LNCAP (cell line): ENCODE measurements around the gene CDC42EP2.

Experiments used
- TF ChIP-seq, protein P1 (sequence below): fragments of 450-650 bp; IDR thresholded peaks from 2 replicates; pipeline ENCODE4 v1.5.1; 2017; ENCODE audit warnings: mild to moderate bottlenecking

Gene CDC42EP2

DNA sequence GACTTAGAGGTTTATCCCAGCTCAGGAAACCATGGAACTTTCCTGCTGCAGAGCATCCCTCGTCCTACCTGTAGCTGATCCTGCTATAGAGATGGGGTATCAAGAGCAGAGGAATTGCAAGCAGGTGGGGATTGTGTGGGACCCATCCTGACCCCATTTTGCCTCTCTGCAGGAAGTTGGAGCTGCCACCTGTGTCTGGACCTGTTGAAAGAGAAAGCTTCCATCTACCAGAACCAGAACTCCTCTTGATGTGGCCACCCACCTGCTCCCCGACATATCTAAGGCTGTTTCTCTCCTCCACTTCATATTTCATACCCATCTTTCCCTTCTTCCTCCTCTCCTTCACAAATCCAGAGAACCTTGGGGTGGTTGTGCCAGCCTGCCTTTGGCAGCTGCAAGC is 36.8 kb downstream of the CDC42EP2 start:
- TF ChIP-seq, protein P1, sequence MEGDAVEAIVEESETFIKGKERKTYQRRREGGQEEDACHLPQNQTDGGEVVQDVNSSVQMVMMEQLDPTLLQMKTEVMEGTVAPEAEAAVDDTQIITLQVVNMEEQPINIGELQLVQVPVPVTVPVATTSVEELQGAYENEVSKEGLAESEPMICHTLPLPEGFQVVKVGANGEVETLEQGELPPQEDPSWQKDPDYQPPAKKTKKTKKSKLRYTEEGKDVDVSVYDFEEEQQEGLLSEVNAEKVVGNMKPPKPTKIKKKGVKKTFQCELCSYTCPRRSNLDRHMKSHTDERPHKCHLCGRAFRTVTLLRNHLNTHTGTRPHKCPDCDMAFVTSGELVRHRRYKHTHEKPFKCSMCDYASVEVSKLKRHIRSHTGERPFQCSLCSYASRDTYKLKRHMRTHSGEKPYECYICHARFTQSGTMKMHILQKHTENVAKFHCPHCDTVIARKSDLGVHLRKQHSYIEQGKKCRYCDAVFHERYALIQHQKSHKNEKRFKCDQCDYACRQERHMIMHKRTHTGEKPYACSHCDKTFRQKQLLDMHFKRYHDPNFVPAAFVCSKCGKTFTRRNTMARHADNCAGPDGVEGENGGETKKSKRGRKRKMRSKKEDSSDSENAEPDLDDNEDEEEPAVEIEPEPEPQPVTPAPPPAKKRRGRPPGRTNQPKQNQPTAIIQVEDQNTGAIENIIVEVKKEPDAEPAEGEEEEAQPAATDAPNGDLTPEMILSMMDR = no peak

DNA sequence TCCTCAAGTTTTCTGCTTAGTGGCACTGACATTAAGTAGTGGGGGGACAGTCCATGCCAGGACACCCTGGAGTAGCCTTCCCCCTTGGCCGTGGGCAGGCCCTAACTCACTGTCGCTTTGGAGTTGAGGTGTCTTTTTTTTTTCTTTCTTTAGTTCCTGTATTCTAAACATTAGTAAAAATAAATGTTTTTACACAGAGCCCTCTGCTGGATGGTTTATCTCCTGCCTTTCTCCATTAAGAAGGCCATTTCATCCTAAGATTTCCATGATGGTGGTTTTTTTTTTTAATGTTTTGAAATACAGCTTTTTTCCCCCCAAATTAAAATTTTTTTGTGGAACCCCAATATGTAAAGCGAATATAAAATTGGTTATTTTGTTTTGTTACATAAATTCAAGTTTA is 38.1 kb downstream of the CDC42EP2 start:
- TF ChIP-seq, protein P1 = peak; percentile 52

DNA sequence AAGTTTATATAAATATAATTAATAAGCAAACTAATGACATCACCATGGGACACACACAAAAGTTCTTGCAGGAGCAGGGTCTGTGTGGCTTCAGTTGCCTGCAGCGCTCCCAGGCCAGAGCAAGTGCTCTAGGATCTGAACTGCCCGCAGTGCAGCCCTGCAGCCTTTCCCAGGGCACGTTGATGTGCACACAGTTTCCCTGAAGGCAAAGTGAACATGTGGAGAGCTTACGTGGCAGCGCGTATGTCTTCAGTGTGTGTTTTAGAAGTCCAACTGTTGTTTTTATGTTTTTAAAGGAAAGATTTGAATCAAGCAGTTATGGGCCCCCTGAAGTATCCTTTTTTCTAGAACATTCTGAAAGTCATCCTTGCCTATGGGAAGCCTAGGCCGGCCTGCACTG is 38.7 kb downstream of the CDC42EP2 start:
- TF ChIP-seq, protein P1 = no peak

DNA sequence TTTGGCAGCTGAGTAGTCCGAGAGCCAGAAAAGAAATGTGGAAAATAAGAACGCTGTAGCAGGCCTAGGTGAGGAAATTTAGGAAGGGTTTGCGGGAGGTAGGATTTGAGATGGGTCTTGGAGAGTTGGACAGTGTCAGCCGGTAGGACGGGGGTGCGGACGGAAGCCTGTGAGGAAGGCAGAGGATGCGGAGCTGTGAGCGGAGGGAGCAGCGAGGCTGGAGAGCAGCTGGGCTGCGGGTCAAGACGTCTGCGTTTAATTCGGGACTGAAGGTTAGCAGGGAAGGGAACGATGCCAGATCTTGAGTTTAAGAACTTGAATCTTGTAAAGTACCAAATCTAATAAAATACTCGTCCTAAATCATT is 39.2 kb downstream of the CDC42EP2 start:
- TF ChIP-seq, protein P1 = no peak

DNA sequence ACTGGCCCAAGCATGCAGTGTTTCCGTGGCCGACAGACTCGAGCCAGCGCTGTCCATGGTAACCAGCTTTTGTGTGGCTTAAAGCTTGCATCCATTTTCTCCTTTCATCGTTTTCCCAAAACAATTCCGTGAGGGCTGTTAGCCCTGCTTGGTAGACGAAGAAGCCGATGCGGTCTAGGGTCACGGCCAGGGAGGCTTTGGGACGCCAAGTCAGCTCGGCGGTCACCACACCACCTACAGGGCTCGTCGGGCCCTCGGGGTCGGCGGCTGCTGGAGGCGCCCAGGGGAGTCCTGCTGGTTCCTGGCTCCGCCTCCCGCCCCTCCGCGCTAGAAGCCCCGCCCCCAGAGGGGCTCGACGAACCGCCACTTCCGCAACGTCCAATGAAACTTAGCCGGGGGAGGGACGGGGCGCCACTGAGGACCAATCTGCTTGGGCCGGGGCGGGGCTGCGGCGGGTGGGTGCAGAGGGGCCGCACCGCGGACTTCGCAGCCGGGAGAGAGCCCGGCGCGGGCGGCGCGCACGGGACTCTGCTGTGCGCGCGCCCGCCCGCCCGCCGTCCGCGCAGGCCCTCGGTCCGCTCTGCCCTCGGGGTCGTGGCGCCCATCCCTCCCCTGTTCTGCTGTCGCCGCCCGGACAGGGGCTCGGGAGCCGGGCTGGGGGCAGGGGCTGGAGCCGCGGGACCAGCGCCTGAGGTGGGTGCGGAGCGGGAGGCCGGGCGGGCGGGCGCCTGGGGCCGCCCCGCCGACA is 39.8 kb downstream of the CDC42EP2 start, which contains the start of gene TIGD3:
TSS of gene TIGD3 (plus strand) at position 487 of the 748 bp plus-strand sequence. CDS start 1,058 bp downstream, outside the sequence.
- TF ChIP-seq, protein P1 = no peak

DNA sequence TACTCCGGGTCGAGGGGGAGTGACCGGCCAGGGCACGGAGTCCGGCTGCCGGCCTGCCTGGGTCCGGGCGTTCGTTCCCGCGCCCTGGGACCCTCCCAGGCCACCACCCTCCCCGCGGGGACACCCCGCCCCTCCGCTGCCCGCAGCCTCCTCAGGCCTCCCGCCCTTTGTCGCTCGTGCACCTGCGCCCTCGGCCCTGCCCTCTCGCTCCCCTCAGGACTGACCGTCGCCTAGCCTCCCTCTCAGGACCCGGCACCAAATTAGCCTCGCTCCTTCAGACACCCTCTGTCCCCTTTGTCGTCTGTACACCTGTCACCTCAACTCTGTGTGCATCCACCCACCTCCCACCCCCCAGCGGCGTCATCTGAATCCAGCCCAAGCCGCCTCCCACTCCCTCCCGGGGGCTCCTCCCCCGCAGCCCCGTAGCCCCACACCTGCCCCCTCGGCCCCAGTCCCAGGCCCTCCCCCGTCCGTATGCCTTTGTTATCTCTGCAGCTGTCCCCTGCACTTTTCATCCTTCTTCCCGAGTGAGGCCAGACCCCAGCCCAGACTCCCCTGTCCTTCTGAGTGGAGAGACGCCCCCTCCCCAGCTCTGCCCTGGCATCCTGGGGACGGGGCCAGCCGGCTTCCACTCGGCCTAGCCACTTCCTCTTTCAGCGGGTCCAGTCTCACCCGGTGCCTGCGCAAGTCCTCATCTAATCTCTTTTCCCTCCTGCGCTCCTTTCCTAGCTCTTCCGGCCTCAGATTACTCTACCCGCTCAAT is 40.5 kb downstream of the CDC42EP2 start:
- TF ChIP-seq, protein P1 = no peak

DNA sequence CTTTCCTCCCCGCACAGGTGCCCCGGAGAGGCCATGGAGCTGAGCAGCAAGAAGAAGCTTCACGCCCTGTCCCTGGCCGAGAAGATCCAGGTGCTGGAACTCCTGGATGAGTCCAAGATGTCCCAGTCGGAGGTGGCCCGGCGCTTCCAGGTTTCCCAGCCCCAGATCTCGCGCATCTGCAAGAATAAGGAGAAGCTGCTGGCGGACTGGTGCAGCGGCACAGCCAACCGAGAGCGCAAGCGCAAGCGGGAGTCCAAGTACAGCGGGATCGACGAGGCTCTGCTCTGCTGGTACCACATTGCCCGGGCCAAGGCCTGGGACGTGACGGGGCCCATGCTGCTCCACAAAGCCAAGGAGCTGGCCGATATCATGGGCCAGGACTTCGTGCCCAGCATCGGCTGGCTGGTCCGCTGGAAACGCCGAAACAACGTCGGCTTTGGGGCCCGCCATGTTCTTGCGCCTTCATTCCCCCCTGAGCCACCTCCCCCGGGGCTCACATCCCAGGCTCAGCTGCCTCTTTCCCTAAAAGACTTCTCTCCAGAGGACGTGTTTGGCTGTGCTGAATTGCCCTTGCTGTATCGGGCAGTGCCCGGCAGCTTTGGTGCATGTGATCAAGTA is 41.2 kb downstream of the CDC42EP2 start:
- TF ChIP-seq, protein P1 = no peak
